Measurements from ENCODE around the gene TPX2. TPM values are rescaled to one million over a fixed set of nuclear protein-coding genes. Genes with fewer than 3 reads are reported as not detected.

TPX2 gene
- total and polyA plus RNA-seq, 2 donors from 2014 or later: 0.47 to 1.4 TPM

- DNase-seq (no peak), FAIRE-seq (no peak)
- intact Hi-C loops (cut with DNase I): no loop called here
- TF ChIP-seq CTCF (IDR thresholded peaks at IDR 0.05; ENCODE audit: borderline replicate concordance, extremely low read depth, insufficient read depth): no peak
- no peaks in the 10 kb centered on the region for H3K4me1 ChIP-seq (ENCODE audit: control insufficient read depth in 2 of 3, insufficient read depth in 2 of 3, low read depth in 1 of 3, low read length in 3 of 3)
- no peaks in the 10 kb centered on the region for H3K36me3 ChIP-seq (ENCODE audit: control insufficient read depth in 2 of 3, insufficient read depth in 3 of 3, low read length in 3 of 3)
- H3K4me3 ChIP-seq (ENCODE audit: low read length in 3 of 3): no peak overlapping the region
- no peaks in the 10 kb centered on the region for H3K9me3 ChIP-seq (ENCODE audit: control insufficient read depth in 2 of 3, insufficient read depth in 1 of 3, low read length in 3 of 3)
- H3K27ac ChIP-seq (ENCODE audit: low read depth in 2 of 2, low read length in 2 of 2): no peak overlapping the region
- no peaks in the 10 kb centered on the region for H3K27me3 ChIP-seq (ENCODE audit: control insufficient read depth, insufficient read depth, low read length)
- H3K9ac ChIP-seq (ENCODE audit: low read length in 3 of 3): no peak overlapping the region
Observed at GRCh38 chr20:31760519-31761240, 21.6 kb downstream of the TPX2 start.

DNA sequence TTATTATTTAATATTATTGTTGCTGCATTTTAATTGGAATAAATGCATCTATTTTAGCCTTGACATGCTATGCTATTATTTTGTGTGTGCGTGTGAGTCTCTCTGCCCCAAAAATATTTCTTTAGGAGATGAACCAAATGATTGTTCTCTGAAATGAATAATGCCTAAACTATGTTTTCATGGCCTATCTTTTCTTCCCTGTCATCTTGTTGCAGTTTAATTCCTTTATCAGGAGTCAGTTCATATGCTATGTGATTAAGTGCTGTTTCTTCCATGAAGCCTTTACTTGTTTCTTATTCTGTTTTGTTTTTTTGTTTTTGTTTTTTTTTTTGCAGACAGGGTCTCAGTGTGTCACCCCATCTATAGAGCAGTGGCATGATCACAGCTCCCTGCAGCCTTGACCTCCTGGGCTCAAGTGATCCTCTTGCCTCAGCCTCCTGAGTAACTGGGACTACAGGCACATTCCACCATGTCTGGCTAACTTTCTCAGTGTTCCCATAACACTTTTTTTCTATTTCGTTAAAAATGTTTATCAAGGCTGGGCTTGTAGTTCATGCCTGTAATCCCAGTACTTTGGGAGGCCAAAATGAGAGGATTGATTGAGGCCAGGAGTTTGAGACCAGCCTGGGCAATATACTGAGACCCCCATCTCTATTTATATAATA lies 25.7 kb downstream of the TPX2 start:
- H3K4me1 ChIP-seq (ENCODE audit: control insufficient read depth in 2 of 3, insufficient read depth in 2 of 3, low read depth in 1 of 3, low read length in 3 of 3): no peaks in the 10 kb centered on the region
- no peak for FAIRE-seq
- no peak overlapping the region for H3K27ac ChIP-seq (ENCODE audit: low read depth in 2 of 2, low read length in 2 of 2)
- H3K27me3 ChIP-seq (ENCODE audit: control insufficient read depth, insufficient read depth, low read length): no peaks in the 10 kb centered on the region
- H3K9me3 ChIP-seq (ENCODE audit: control insufficient read depth in 2 of 3, insufficient read depth in 1 of 3, low read length in 3 of 3): no peaks in the 10 kb centered on the region
- H3K4me3 ChIP-seq (ENCODE audit: low read length in 3 of 3): no peak overlapping the region
- TF ChIP-seq CTCF (IDR thresholded peaks at IDR 0.05; ENCODE audit: borderline replicate concordance, extremely low read depth, insufficient read depth): no peak
- intact Hi-C loops (cut with DNase I): no loop called here
- no peak overlapping the region for H3K9ac ChIP-seq (ENCODE audit: low read length in 3 of 3)
- DNase-seq: no peak
- H3K36me3 ChIP-seq (ENCODE audit: control insufficient read depth in 2 of 3, insufficient read depth in 3 of 3, low read length in 3 of 3): no peaks in the 10 kb centered on the region

GRCh38 chr20:31767805-31768204 lies 28.7 kb downstream of the TPX2 start:
- Histone ChIP-seq H3K9me3 (ENCODE audit: control insufficient read depth in 2 of 3, insufficient read depth in 1 of 3, low read length in 3 of 3) (no peaks in the 10 kb centered on the region), H3K4me1 (ENCODE audit: control insufficient read depth in 2 of 3, insufficient read depth in 2 of 3, low read depth in 1 of 3, low read length in 3 of 3) (no peaks in the 10 kb centered on the region), H3K4me3 (ENCODE audit: low read length in 3 of 3) (no peak overlapping the region), H3K9ac (ENCODE audit: low read length in 3 of 3) (no peak overlapping the region), H3K27ac (ENCODE audit: low read depth in 2 of 2, low read length in 2 of 2) (no peak overlapping the region), H3K27me3 (ENCODE audit: control insufficient read depth, insufficient read depth, low read length) (no peaks in the 10 kb centered on the region), H3K36me3 (ENCODE audit: control insufficient read depth in 2 of 3, insufficient read depth in 3 of 3, low read length in 3 of 3) (peaks cover 0 to 2% (median 0%) of the 10 kb centered on the region in 3 donors)
- DNase-seq (no peak), FAIRE-seq (no peak)
- TF ChIP-seq CTCF (IDR thresholded peaks at IDR 0.05; ENCODE audit: borderline replicate concordance, extremely low read depth, insufficient read depth): no peak
- intact Hi-C loops (cut with DNase I): no loop called here

Measured in kidney (tissue), 14 donors.